KOPT-K1 (cell line): ENCODE measurements around the gene CNTNAP5.

Experiments
- H3K27ac ChIP-seq: fragments of 200-600 bp; sonication (generic); 2 replicates; pipeline ENCODE4 v1.5.1; 2016; ENCODE audit warnings: antibody characterized with exemption, mild to moderate bottlenecking, low read depth, low read length; ENCODE audit not compliant: poor library complexity, severe bottlenecking
- H3K36me3 ChIP-seq: fragments of 200-600 bp; sonication (generic); 2 replicates; pipeline ENCODE4 v1.5.1; 2017; ENCODE audit warnings: antibody characterized with exemption, mild to moderate bottlenecking, low read length, moderate library complexity; ENCODE audit not compliant: insufficient read depth
- H3K9me3 ChIP-seq: fragments of 200-600 bp; sonication (generic); 2 replicates; pipeline ENCODE4 v1.5.1; 2017; ENCODE audit warnings: antibody characterized with exemption, low read length, mild to moderate bottlenecking; ENCODE audit not compliant: insufficient read depth, poor library complexity, severe bottlenecking

The CNTNAP5 gene

DNA sequence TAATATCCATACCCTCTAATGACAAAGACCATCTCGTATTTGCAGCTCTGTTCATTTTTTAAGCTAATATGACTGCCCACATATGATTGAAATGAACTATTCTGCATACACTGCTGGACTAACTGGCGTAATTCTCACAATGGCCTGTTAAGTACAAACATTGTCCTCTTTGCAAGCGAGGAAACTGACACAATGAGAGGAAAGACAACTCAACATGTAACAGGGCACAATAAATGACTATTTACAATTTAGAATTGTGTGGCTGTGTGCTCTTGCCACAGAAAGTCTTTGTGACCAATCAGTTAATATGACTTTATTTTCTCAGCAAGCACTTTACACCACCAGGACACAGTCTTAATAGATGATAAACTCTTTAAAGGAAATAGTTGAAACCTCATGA is 498.0 kb downstream of the CNTNAP5 start:
- Histone ChIP-seq H3K9me3 (no peaks in the 10 kb centered on the region), H3K36me3 (no peaks in the 10 kb centered on the region), H3K27ac (no peak overlapping the region)

DNA sequence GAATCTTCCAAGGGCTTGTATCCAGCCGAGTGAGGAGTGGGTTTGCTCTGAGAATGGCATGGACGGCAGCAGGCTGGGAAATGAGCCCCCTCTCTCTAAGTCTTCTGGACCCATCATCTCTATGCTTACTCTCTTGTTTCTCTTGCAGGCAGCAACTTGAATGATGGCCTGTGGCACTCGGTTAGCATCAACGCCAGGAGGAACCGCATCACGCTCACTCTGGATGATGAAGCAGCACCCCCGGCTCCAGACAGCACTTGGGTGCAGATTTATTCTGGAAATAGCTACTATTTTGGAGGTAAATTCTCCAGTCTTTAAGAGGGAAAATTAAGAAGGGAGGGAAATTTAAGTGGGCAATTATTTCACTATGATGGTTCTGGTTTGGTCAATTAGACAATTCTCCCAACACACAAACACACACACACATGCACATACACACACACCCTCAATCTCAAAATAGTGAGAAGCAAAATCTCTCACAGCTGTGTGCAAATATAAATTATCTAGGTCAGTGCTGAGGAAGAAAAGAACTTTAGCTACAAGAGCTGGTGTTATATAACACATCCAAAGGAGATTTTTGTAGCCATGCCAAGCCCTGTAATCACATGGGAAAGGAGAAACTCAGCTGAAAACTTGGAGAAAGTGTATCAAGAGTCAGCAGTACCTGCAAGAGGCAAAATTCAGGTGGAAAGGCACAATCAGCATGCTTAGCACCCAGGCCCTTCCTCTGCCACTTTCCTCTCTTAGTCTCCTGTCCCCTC is 499.2 kb downstream of the CNTNAP5 start:
- no peaks in the 10 kb centered on the region for H3K36me3 ChIP-seq
- no peaks in the 10 kb centered on the region for H3K9me3 ChIP-seq

DNA sequence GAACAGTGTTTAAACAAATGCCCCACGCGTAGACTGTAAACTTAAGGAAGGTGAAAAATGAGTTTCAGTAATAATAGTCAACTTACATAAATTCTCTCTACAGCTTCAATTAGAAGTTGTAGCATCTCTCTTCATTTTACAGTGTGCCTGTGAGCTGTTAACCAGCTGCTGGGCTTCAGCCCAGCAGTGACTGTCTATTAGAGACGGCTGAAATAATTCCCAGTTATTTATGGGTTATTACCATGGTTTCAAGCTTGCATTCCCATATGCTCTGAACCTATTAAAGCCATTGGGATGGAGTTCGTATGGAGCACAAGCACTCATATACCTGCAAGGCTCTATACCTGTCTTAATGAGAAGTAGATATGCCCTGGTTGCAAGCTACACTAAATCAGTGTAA is 501.1 kb downstream of the CNTNAP5 start:
- no peaks in the 10 kb centered on the region for H3K9me3 ChIP-seq
- no peaks in the 10 kb centered on the region for H3K36me3 ChIP-seq
- no peak overlapping the region for H3K27ac ChIP-seq

More for the DNA sequence above, 499.2 kb downstream of the CNTNAP5 start:
- no peak overlapping the region for H3K27ac ChIP-seq

DNA sequence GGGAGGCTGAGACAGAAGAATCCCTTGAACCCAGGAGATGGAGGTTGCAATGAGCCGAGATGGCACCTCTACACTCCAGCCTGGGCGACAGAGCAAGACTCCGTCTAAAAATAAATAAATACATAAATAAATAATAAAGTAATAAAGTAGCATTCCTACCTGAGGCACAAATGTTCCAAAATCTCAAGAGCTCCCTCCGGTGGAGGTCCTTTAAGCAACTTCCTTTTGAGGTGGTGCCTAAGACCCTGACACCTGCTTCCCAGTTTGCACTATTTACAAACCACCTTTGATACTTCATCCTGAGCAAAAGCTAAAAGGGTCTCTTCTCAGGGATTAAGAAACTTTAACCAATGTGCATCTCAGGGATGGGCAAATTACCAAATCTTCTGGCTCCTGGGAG is 505.1 kb downstream of the CNTNAP5 start:
- Histone ChIP-seq H3K27ac (no peak overlapping the region), H3K36me3 (no peaks in the 10 kb centered on the region), H3K9me3 (no peaks in the 10 kb centered on the region)

DNA sequence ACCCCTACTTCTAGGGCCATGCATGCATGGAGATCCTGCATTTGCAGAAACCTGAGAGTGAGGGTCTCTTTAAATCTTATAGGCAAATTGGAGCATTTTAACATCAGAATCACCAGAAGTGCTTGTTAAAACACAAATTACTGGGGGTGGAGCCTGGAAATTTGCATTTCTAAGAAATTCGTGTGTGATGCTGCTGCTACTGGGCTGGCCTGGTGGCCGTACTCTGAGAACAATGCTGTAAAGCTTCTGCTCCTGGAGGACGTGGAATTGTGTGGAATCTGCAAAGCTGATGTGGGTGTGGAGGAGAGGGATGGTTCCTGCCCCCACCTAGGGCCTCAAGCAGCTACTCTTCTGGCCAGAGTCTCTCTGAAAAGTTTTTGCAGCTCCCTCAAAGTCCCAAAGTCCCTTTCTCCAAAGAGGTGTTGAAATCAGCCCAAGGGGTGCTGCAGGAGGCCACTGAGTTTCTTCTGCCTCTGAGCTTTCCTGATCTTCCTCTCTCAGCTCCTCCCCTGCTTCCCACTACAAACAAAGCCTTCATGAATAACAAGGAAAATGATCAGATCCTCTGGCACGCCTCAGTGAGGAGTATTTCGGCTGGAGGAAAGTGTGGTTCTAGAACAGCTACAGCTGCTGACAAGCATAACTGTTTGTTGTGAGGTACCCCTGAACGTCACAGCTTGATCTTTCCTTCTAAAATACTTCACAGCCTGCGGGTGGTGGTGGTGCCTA is 508.3 kb downstream of the CNTNAP5 start:
- no peaks in the 10 kb centered on the region for H3K9me3 ChIP-seq
- no peaks in the 10 kb centered on the region for H3K36me3 ChIP-seq
- H3K27ac ChIP-seq: no peak overlapping the region

DNA sequence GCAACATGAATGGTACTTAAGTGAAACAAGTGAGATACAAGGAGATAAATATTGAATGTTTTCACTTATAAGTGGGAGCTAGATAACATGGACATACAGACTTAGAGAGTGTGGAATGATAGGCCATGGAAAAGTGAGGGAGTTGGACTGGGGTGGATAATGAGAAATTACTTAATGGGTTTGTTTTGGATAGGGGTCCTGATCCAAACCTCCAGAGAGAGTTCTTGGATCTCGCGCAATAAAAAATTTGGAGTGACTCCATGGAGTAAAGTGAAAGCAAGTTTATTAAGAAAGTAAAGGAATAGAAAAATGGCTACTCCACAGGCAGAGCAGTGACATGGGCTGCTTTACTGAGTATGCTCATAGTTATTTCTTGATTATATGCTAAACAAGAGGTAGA is 508.9 kb downstream of the CNTNAP5 start:
- H3K9me3 ChIP-seq: no peaks in the 10 kb centered on the region
- H3K27ac ChIP-seq: no peak overlapping the region
- H3K36me3 ChIP-seq: no peaks in the 10 kb centered on the region

DNA sequence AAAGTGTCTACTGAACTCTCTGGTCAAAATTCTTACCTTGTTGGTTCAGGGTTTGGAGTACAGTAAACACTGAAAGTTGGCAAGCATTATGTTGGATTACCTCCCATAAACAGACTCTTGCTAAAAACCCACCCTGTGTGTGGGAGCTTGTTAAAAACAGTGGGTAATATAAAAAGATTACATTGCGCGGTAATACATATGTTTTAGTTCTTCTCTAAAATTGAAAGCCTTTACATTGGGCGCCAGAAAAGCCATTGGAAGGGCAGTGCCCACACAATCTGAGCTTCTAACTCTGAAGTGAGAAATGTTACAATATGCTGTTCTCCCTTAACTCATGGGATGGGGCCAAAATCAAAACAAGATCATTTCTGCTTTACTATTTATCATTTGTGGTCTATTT is 510.7 kb downstream of the CNTNAP5 start:
- Histone ChIP-seq H3K36me3 (no peaks in the 10 kb centered on the region), H3K9me3 (no peaks in the 10 kb centered on the region), H3K27ac (no peak overlapping the region)

DNA sequence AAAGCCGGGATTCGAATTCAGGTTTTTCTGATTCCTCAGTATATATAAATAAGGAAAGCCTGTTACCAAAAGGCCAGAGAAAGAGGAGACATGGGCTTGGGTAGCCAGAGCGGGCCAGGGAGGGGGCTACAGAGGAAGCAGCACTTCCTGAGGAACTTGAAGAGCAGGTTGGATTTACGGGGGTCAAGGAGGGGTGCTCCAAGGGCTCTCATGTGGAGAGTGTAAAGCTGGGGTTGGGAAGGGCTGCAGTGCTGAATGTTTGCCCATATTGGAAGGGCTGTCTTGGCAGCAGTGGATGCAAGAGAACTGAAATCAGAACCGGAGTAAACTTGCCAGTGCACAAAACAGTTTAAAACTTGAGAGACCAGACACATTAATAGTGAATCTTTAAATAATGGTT is 511.5 kb downstream of the CNTNAP5 start:
- H3K27ac ChIP-seq: no peak overlapping the region

DNA sequence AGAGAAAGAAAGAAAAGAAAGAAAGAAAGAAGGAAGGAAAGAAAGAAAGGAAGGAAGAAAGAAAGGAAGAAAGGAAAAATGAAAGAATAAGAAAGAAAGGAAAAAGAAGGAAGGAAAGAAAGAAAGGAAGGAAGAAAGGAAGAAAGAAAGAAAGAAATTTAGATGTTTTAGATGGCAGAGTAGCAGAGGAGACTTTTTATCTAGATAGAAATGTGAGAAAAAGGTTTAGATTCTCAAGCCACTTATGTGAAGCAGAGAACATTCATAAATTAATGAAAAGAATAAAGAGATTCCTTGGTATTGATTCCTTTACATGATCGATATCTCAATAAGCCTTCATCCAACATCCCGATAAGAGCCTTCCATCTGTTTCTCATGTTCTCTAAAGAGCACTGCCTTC is 513.5 kb downstream of the CNTNAP5 start:
- Histone ChIP-seq H3K27ac (no peak overlapping the region), H3K9me3 (no peaks in the 10 kb centered on the region), H3K36me3 (no peaks in the 10 kb centered on the region)

More for the DNA sequence above, 511.5 kb downstream of the CNTNAP5 start:
- Histone ChIP-seq H3K36me3 (no peaks in the 10 kb centered on the region), H3K9me3 (no peaks in the 10 kb centered on the region)

DNA sequence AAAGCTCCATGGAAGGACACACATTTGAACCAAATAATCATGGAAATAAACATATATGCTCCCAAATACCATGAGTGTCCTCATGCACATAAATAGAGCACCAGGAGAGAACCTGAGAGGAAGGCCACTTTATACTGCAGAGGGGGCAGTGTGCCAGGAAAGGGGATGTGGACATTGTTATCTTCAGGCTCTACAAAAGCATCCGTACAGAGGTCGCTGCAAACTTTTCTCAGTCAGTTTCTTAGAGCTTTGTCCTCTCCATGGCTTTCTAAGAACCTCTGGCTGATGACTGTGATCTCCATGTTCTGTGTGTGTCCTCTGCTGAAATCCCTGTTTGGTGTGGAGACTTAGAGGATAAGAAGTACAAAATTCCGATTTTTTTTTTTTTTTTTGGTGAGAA is 515.7 kb downstream of the CNTNAP5 start:
- Histone ChIP-seq H3K9me3 (no peaks in the 10 kb centered on the region), H3K27ac (no peak overlapping the region), H3K36me3 (no peaks in the 10 kb centered on the region)

DNA sequence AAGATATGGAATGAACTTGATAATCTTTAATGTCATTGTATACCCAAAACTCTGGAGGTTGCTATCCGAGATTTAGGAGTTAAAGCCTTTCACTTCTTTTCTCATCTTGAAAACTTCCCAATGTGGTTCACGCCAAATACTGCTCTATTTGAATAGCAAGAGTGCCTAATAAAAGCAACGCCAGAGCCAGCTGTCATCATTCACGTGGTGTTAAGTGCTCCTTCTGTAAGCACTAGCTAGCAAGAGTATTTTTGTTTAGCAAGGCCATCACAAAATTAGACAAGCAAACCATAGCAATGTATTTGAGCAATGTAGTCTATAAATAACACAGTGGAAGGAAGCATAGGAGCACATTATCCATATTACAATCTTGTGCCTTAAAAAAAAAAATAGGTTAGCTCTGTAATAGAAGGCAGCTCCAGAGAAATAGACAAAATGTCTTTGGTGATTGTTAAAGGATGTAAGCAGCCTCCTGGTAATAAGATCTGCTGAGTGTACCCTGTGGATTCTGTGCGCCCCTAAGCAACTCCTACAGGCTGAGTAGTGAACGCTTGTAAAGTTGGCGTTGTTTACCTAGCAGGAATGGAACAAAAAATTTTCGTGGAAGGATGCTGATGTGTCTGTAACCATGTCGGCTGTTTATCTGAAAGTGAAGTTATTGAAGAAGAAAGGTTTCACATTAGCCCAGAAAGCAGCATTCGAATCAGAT is 518.0 kb downstream of the CNTNAP5 start:
- H3K9me3 ChIP-seq: no peaks in the 10 kb centered on the region
- H3K27ac ChIP-seq: no peak overlapping the region
- no peaks in the 10 kb centered on the region for H3K36me3 ChIP-seq

DNA sequence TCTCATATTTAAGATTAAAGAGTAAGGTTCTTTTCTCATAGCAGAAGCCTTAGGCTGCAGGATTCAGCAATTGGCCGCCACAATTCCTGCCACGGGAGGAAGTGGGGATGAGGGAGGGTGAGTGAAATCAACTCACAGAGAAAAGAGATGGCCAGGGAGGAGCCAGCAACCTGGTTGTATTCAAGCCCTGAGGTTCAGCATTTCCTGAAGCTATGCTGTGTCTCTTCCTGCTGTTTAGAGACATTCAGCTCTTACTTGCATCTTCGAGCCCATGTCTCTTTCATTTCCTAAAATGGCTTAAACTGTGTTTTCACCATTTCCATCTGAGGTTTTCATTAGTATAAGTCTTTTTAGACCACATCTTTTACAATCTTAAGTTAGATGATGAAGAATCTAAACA is 522.6 kb downstream of the CNTNAP5 start:
- no peak overlapping the region for H3K27ac ChIP-seq

DNA sequence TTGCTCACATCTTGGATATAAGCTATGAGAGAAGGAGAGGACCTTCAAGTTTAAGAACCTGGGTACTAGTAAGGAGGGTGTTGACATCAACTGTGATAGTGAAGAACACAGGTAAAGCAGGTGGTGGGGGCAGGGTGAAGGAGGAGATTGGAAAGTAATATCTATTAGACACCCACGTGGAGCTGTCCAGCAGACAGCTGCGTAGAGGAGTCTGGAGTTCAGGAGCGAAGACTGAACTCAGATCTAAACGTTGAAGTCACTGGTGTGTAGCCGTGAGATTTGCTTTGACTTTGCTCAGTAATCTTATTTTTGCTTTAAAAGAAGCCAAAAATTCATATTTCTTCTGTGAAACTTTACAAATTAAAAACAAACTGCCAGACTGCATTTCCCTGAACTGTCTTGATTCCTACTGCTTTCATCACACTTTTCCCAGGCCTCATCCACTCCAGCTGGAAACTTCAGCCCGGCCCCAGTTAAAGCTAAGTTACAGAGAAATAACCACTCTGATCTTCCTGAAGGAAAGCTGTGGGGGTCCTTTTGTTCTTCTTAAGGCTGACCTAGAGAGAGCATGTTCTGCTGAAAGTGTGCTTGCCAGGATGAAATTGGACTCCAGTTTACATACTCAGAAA is 533.3 kb downstream of the CNTNAP5 start:
- Histone ChIP-seq H3K9me3 (no peaks in the 10 kb centered on the region), H3K36me3 (no peaks in the 10 kb centered on the region), H3K27ac (no peak overlapping the region)

More for the DNA sequence above, 522.6 kb downstream of the CNTNAP5 start:
- Histone ChIP-seq H3K9me3 (no peaks in the 10 kb centered on the region), H3K36me3 (no peaks in the 10 kb centered on the region)

DNA sequence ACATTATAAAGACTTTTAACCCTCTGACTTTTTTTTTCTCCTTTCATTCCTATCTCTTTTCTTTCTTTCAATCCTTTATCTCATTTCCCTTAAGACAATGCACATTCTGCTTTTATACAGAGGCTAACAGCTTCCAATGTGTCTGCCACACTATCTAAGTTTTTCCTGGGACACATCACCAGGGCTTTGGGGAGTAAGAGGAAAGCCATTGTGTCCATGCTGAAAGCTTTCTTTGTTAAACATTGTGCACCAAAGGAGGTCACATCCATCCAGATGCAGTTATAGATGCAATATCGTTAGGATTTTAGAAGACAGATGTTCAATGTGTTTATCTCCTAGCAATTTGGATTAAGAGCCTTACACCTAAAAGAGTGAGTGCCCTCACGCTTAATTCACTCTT is 534.1 kb downstream of the CNTNAP5 start:
- no peak overlapping the region for H3K27ac ChIP-seq
- no peaks in the 10 kb centered on the region for H3K9me3 ChIP-seq
- no peaks in the 10 kb centered on the region for H3K36me3 ChIP-seq

DNA sequence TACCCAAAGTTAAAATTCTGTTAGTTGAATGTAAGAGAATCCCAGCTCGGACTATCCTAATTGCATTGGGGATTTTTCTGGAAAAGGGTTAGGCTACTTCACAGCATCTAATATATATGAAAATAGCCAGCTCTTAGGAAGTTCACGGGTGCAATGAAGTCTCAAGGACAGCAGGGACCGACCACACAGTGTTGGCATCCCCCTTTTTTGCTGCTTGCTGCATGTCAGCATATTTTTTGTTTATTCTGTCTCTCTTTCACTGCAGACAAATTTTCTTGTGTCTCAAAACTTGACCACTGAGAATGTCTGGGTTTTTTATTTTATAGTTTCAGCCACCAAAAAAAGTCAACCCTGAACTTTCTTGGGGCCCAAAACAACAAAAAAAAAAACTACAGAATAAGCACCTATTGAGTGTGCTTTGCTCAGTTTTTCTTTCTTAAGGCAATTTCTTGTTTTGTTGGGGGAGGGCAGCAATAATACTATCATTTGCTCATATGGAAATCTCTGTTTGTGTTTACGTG is 535.6 kb downstream of the CNTNAP5 start:
- H3K9me3 ChIP-seq: no peaks in the 10 kb centered on the region
- H3K36me3 ChIP-seq: no peaks in the 10 kb centered on the region
- H3K27ac ChIP-seq: no peak overlapping the region
